ENCODE measurements around the gene PLCB4.

The PLCB4 gene

DNA sequence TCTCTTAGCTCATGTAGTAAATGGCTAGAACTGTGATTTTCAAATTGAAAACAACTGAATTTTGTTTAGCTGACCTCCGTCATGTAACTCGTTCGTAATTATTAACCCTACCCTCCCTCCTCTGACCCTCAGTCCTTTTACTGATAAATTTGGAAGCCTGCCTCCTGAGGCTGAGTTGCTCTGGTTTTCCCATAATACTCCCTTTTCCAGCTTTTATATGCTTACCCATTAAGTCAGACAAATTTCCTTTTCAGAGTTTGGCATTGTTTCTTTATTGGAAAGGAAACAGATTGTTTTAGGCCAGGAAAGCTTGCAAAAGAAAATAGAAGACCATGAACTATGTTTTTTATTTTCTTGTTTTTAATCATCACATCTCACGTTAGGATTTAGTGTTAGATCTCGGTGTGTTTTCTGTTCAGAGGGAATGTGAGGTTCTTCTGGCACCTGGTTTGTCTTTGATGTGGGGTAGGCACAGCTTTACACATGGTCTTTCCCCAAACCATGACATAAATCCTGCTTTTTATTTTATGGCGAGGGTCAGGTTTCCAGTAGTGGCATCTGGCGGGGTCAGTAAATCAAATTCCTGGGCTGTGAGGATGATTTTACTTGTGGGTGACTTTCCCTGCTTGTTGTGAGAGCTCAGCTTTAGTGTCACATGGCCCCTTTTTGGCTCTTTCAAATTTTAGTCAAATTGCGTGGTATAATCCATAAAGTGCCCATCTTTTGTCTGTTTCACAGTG, 24.5 kb downstream of the PLCB4 start:
- Histone ChIP-seq H3K4me3 (no peak overlapping the region), H3K27ac (peak overlapping the region in 11 of 21 experiments; percentile 6 to 59 (median 42))

DNA sequence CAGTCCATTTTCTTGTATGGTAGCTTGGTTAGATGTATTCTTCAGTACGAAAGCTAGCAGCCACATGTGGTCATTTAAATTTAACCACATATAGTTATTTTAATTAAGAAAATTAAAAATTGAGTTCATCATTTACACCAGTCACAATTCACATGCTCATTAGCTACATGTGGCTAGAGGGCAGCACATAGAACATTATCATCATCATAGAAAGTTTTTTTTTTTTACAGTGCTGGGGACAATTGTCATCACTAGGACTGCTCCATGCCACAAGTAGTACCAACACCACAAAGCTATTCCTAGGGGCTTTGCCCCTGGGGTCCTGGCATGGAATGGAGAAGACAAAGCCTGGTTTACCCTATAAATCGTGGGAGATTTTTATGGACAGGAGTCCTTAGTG, 30.5 kb downstream of the PLCB4 start:
- Histone ChIP-seq H3K4me3 (no peak overlapping the region), H3K27ac (no peak overlapping the region)

GRCh38 chr20:9100691-9101090, 31.8 kb downstream of the PLCB4 start:
- Histone ChIP-seq H3K4me3 (no peak overlapping the region), H3K27ac (no peak overlapping the region)

GRCh38 chr20:9102456-9102855, 33.6 kb downstream of the PLCB4 start:
- H3K27ac ChIP-seq, result no peak overlapping the region
- no peak overlapping the region for H3K4me3 ChIP-seq

GRCh38 chr20:9103955-9104354, 35.1 kb downstream of the PLCB4 start:
- Histone ChIP-seq H3K4me3 (no peak overlapping the region), H3K27ac (no peak overlapping the region)

DNA sequence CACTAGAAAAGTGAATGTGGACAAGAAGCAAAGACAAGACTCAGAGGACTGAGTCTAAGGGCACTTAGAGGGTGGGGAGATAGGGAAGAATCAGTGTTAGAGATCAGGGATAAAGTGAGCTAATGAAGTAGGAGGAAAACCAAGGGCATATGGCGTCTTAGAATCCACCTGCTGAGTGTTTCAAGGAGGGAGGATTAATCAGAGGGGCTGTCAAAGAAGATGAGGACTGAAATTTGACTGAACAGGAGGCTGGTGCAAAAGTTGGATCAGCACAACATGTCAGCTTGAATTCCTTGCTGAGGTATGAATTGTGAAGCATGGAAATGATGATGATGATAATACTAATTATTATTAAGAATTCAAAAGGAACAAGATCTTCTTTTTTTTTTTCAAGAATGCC, 39.4 kb downstream of the PLCB4 start:
- Histone ChIP-seq H3K4me3 (no peak overlapping the region), H3K27ac (no peak overlapping the region)

GRCh38 chr20:9109566-9109965, 40.7 kb downstream of the PLCB4 start:
- H3K4me3 ChIP-seq, result no peak overlapping the region
- no peak overlapping the region for H3K27ac ChIP-seq

GRCh38 chr20:9110365-9110764, 41.5 kb downstream of the PLCB4 start:
- no peak overlapping the region for H3K4me3 ChIP-seq

GRCh38 chr20:9110916-9111432, 42.1 kb downstream of the PLCB4 start:
- H3K4me3 ChIP-seq, result no peak overlapping the region
- no peak overlapping the region for H3K27ac ChIP-seq

More at GRCh38 chr20:9110365-9110764, 41.5 kb downstream of the PLCB4 start:
- H3K27ac ChIP-seq, result no peak overlapping the region

DNA sequence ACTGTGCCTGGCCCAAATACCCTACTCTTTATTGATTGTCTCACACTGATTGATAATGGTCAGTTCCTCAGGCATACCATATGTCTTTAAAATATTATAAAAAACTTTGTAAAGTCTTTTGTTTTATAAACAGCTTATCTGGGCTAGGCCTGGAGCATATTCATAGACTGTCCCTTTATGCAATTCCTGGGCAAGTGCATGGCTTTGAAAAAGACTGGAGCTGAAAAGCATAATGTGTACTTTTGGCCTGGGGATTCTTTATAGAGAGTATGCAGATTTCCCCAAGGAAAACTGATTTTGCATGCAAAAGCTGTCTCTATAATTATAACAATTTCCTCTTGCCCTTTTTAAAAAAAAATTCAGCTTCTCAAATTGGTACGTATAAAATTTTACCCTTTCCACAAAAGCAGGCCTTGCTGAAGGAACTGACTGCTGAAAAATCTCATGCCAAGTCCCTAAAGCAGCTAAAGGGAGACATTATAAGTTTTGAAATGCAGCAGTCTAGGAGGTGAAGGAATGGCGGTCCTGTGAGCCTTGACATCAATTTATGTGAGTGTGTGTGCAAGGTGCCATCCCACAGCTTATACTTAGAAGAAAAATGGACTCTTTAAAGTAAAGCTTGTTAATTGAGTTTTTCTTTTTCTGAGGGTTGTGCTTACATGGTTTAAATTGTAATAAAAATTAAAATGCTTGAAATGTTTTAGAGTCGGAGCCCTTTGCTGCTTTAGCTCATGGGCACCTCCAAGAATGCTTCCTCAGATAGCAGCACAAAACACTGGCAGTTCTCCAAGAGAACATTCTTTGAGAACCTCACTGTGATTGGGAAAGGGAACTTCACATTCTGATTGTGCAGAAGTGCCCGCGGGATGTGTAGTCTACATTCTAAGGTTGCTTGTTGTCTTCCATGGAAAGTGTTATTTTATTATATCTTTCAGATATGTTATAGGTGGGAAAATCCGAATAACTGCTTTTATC, 43.9 kb downstream of the PLCB4 start:
- no peak overlapping the region for H3K4me3 ChIP-seq
- H3K27ac ChIP-seq, result no peak overlapping the region

- Histone ChIP-seq H3K27ac (no peak overlapping the region), H3K4me3 (no peak overlapping the region)
These were observed 45.8 kb downstream of the PLCB4 start for GRCh38 chr20:9114709-9115108.

GRCh38 chr20:9117548-9117947, 48.7 kb downstream of the PLCB4 start:
- Histone ChIP-seq H3K4me3 (no peak overlapping the region), H3K27ac (no peak overlapping the region)

DNA sequence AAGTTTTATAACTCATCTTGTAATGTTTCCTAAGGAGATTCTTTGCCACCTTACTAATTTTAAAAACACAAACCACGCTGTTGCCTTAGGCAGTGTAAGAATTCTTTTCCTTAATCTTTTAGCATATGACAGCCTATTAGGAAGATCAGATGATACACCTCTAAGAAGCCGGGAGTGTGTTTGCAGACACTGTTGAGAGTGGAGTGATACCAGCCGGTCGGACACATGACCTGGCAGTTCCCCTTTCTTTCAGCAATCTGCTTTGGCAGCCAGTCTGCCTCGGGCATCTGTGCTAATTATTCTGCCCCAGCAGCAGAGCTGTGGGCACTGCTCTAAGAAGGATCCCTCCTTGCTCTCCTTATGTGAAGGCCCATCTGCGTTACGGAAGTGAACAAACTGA, 50.9 kb downstream of the PLCB4 start:
- H3K27ac ChIP-seq, result no peak overlapping the region
- H3K4me3 ChIP-seq, result no peak overlapping the region

DNA sequence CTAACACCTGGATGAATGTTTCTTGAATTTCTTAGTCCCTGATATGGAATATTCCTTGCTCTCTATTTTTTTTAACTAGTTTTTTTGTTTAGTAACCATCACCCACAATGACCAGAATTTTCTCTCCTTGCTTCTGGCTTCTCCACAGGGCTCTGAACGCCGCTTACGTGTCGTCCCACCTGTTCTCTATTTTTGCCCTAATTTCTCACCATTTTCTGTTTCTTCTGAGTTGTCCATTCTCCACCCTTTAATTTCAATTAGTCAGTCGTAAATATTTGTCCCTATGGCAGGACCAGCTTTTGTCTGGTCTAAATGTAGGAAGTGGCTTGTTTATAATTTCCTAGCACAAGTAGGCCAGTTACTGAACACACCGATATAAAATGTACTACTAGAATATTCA, 52.3 kb downstream of the PLCB4 start:
- H3K27ac ChIP-seq, result no peak overlapping the region
- no peak overlapping the region for H3K4me3 ChIP-seq

GRCh38 chr20:9122571-9122970, 53.7 kb downstream of the PLCB4 start:
- no peak overlapping the region for H3K4me3 ChIP-seq
- no peak overlapping the region for H3K27ac ChIP-seq

DNA sequence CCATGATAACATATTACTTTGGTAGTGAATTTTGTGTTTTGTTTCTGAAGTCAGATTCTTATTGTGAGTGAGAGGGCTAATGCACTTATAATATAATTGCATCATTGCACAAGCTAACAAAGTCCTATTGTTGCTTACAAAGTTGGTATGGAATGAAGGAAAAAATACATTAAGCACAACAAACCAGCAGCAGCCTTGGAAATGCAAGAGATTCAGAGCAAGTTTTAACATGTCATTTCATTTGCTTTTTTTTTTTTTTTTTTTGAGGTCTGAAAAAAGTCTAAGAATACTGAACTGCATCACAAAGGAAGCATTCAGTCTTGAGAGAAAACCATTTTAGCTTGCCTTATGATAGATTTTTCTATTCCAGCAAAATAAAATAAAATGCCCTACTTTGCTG, 57.6 kb downstream of the PLCB4 start:
- Histone ChIP-seq H3K27ac (no peak overlapping the region), H3K4me3 (no peak overlapping the region)

DNA sequence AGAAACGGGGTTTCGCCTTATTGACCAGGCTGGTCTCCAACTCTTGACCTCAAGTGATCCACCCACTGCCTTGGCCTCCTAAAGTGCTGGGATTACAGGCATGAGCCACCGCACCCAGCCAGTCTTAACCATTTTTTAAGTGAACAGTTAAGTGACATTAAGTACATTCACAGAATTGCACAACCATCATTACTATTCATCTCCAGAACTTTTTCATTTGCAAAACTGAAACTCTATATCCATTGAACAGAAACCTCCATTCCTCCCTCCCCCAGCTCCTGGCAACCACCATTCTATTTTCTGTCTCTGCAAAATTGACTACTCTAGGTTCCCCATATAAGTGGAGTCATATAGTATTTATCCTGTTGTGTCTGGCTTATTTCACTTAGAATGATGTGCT, 59.7 kb downstream of the PLCB4 start:
- no peak overlapping the region for H3K4me3 ChIP-seq
- H3K27ac ChIP-seq, result no peak overlapping the region

DNA sequence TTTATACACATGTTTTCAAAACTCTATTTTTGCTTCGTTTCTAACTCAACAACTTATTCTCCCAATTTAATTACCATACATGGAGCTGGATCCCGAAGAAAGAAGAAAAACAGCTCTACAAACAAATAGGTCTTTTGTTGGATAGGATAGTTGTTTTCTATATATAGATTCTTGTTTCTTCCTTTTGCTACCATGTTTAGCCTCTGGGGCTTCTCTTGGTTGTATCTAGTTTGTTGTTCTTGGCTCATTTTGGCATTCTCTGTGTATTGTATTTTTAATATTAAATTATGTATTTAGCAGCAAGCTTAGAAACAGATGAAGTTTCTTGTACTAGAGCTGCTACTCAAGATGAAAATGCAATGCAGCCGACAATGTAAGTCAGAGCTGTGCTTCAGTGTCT, 60.9 kb downstream of the PLCB4 start:
- H3K27ac ChIP-seq, result no peak overlapping the region
- H3K4me3 ChIP-seq, result no peak overlapping the region

GRCh38 chr20:9130521-9130920, 61.6 kb downstream of the PLCB4 start:
- H3K27ac ChIP-seq, result no peak overlapping the region
- H3K4me3 ChIP-seq, result no peak overlapping the region

- Histone ChIP-seq H3K4me3 (no peak overlapping the region), H3K27ac (no peak overlapping the region)
These were observed 63.0 kb downstream of the PLCB4 start for GRCh38 chr20:9131841-9132240.

- H3K4me3 ChIP-seq, result no peak overlapping the region
- H3K27ac ChIP-seq, result no peak overlapping the region
These were observed 65.5 kb downstream of the PLCB4 start for GRCh38 chr20:9134346-9134745.
